Activated CD8-positive, alpha-beta memory T cell treated with anti-CD3 and anti-CD28 coated beads for 4 hours (primary cell): Measurements from ENCODE around the gene MAP3K15.
"Not testable (repeated sequence)": the region's sequence is repeated elsewhere in the genome, so short reads cannot be mapped to it uniquely, and the experiment has no call there.

Experiments
- DNase-seq, 2 donors: peaks; one replicate each; pipeline ENCODE4 v3.0.0-alpha.2; 2020; ENCODE audit warnings: low read depth in 2 of 2

Gene MAP3K15

DNA sequence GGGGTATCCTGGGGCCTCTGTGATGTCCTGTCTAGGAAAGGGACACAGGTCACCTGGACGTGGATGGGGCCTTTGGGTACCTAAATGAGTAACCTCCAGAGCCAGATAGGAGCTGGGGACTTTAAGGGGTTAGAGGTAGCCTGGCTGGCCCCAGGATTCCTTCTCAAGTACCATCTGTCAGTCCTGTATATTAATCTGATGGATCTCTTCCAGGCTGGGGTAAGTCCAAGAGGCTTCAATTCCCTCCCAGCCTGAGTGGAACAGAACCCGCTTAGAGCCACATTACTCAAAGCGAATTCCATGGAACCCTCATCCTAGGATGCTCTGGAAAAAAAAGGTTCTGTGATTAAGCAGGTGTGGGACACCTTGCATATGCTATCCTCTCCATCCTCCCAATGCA lies 24.8 kb upstream of the MAP3K15 start:
- DNase-seq: no peak

DNA sequence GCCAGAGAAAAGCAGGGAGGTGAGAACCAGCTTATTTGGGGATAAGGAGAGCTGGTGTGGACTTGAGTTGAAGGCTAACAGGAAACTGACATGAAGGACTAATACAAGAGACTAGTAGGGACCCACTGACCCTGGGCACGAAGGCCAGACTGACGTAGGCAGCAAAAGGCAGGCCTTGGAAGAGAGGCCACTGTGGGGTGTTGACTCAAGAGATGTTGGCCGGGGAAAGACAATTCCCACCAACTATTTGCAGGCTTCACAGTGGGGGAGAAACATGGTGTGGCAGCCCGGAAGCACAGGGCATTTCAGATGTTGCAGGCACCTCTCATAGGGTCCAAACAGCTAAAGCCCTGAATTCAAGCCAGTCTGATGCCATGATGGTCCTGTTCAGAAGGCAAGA lies 24.4 kb upstream of the MAP3K15 start:
- DNase-seq: no peak

DNA sequence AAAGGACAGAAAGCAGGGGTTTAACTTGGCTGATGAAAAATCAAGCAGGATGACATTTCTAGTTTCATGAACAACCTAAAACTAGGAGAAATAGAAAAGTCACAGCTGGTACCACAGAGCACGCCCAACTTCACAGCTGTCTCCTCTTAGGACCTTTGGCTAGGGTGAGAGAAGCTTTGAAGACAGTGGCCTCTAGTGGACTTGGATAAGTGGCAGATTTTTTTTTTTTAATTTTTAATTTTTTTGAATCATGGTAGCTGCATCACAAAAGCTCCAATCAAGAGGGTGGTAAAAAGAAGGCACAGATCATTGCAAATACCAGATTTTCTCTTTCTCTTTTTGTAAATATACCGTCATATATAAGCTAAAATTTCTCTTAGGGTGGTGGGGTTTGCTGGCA lies 20.2 kb upstream of the MAP3K15 start:
- no peak for DNase-seq

DNA sequence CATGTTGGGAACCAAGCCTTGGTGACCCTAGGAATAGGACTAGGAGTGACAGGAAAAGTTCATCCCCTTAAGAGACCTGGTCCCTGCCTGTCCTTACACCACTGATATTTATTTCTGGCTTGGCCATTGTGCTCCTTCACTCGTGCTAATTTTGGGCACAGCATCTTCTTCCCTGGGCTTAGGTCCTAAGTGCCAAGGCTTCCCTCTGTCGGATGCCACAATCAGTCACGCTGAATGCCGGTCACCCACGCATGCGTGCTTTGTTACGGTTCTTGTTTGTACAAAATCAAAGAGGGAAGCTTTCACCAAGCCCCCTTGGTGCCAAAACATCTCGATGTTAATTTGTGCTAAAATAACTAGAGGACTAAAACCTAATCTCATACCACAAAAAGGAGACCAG lies 17.4 kb upstream of the MAP3K15 start:
- DNase-seq: no peak

DNA sequence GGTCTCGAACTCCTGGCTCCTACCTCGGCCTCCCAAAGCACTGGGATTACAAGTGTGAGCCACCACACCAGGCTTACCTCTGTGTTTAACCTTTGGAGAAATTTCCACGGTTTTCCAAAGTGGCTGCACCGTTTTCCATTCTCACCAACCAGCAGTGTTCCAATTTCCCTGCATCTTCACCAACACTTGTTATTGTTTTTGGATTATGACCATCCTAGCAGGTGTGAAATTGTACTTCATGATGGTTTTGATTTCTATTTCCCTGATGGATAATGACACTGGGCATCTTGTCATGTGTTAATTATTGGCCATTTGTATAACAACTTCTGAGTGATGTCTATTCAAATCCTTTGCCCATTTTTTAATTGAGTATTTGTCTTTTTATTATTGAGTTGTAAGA lies 2.7 kb upstream of the MAP3K15 start:
- DNase-seq: no peak

DNA sequence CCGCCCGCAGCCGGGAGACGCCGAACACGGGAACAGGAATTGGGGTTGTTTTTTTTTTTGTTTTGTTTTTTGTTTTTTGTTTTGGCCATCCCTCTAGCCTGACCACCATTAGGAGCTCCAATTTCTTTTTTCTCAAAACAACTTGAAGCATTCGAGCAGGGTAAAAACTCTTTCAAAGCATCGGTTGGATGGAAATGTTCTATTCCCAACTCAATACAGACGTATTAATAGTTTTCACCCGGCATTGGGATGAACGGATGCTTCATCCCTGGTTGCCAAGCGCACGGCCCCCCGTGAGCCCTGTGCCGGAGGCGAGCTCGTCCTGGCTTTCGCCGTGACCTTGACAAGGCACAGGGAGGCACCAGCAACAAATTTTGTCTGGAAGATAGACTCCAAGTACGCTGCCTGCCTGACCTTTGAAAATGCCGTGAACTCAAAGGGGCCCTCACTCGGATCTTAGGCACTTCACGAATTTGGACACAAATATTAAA lies 352 bp upstream of the MAP3K15 start:
- DNase-seq: no peak

DNA sequence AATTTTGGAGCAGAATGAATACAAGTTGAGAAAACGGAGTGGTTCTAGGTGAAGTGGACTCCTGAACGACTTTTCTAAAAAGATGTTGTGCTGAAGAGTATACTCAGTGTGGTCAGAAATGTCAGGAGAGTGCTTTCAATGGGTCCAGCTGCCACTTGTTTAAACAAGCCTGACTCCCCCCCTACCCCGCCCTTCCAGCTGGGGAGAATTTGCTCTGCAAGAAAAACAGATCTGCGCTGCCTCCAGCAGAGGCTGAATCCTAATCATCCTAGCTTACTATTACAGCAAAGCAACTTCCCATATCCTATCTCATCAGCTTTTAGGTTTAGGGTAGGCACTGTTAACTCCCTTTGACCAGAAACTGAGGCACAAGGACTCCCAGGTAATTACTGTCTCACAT lies 1.9 kb downstream of the MAP3K15 start:
- DNase-seq: no peak

DNA sequence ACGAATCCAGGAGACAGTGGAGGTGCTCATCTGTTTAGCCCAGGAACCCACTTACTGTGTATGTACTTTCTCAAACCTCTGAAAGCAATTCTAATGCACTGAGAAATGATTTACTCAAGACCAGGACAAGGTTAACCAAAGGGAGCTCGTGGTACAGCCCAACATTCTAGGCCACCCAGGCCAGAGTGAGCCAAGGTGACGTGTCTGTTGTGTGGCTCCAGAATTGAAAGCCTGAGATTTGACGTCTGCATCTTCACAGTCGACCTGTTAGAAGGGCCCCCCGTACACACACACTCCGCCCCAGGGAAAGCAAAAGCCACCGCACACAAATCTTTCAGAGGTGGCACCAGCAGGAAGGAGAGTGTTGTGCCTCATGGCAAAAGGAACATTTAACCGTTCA lies 2.3 kb downstream of the MAP3K15 start:
- DNase-seq: no peak

DNA sequence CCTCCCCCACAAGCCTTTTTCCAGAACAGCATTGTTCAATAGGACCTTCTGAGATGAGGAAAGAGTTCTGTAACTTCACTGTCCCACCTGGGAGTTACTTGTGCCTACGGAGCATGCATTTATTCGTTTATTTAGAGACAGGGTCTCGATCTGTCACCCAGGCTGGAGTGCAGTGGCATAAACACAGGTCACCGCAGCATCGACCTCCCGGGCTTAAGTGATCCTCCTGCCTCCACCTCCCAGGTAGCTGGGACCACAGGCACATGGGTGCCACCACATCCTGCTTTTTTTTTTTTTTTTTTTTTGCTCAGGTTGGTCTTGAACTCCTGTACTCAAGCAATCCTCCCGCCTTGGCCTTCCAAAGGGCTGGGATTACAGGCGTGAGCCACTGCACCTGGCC lies 2.9 kb downstream of the MAP3K15 start:
- no peak for DNase-seq

DNA sequence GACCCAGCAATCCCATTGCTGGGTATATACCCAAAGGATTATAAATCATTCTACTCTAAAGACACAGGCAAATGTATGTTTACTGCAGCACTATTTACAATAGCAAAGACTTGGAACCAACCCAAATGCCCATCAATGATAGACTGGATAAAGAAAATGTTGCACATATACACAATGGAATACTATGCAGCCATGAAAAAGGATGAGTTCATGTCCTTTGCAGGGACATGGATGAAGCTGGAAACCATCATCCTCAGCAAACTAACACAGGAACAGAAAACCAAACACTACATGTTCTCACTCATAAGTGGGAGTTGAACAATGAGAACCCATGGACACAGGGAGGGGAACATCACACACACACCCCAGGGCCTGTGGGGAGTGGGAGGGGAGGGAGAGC lies 3.5 kb downstream of the MAP3K15 start:
- DNase-seq: not testable (repeated sequence)

DNA sequence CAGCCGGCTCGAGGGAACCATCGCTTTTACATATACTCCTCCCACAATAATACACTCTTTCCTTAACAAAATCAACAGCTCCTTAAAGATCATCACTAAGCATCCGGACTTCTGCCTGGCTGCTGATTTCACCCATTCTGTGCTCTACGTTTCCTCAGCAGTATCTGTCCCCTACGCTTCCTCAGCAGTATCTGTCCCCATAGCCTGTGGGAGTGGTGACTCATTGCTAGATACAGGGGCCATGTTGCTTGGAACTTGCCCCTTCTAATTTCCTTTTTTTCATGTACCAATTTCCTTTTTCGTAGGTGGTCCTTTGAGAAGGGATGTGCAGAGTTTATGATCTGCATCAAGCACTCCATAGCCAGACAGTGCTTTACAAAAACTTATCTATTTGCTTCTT lies 18.6 kb downstream of the MAP3K15 start:
- DNase-seq: no peak

DNA sequence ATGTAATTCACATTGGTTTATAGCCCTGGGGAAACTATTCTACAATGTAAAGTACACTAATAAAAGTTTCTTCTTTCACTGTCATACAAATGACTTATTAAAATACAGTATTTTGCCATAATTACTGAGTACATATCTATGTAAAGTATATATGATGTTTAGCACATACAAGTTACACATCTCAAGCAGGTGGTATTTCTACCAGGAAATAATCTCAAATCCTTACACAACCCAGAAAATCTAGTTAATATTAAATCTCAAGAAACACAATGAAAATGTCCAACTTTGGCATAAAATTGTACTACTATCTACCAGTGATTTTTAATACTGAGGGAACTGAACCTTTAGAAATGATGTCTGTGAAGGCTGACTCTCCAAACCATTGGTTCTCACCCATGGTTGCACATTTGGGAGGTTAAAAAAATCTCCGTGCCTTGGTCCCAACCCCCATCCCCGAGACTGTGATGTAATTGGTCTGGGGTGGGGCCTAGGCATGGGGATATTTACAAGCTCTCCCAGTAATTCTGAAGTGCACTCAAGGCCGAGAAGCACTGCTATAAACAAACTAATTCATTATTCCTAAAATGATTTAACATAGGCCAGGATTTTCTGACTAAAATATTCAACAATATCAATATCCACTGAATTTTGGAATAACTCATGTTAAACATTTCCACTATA lies 27.6 kb downstream of the MAP3K15 start:
- DNase-seq: no peak

DNA sequence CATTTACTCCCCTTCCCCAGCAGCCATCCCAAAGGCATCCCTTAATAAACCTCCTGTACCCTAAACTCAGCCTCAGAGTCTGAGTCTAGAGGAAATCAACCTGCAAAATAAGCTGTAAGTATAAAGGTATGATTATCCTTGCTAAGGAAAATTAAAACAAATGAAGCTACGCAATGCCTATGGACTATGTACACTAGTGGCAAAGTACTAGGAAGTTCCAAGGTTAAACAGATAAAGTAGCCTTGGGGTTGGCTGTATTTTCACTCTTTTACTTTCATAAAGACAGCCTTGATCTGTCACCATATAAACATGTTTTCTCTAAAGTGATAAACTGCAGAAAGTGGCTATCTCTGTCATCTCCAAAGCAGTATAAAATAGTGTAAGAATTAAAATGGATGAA lies 35.9 kb downstream of the MAP3K15 start:
- DNase-seq: no peak

DNA sequence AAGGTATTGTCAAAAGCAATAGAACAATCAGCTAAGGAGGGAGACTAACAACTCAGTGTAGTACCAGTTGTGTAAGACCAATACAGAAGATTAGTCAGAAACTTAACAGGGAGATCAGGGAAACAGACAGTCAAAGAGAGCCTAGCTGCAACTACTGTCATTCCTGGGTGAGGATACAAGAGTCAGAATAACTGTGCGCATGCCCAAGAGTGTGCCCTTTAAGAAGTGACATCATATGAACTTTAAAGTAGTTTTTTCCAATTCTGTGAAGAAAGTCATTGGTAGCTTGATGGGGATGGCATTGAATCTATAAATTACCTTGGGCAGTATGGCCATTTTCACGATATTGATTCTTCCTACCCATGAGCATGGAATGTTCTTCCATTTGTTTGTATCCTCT lies 46.9 kb downstream of the MAP3K15 start:
- not testable (repeated sequence) for DNase-seq

DNA sequence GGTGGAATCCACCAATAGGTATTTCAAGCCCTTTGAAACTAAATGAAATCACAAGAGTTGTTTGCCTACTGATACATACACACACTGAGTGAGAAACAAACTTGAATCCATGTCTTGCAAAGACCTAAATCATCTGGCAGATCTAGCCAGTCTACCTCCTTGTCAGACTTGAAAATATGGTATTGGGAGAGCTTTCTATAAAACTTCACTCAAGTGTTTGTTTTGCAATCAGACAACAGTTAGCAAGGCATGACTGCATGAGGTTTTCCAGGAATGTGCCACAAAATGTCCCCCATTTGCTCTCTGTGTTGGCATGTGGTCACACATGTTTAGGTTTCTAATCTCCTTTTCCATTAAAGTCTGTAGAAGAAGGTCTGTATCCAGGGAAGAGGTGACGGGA lies 52.4 kb downstream of the MAP3K15 start:
- DNase-seq: no peak

DNA sequence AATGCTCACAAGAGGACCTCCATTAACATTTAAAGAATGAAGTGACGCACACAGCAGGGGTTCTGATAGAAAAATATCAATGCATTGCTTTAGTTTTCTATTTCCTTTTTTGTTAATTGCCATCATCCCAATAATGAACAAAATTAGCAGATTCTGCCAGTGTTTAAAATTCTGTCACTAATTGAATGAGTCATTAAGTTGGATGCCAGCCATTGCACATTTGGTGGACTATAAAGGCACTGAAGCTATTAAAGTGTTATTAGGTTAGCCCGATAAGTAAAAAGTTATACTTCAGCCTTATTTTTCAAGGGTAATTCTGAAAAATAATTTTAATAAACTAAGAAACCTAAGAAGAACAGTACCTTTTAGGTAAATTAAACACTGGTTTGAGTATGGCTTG lies 53.1 kb downstream of the MAP3K15 start:
- DNase-seq: no peak

DNA sequence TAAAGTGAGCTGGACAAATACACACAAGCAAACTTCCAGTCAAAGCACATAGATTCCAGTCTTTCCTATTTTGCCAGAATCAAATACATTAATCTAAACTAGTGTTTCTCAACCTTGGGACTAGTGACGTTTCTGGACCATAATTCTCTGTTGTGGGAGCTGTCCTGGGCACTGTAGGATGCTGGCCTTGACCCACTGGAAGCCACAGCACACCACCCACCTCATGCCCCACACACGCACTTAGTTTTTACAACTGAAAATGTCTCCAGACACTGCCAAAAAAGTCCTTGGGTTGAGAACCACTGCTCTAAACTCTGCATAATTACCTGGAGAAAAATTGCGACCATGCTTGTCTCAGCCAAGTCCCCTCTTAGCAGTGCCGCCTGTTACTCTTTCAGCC lies 57.6 kb downstream of the MAP3K15 start:
- no peak for DNase-seq

DNA sequence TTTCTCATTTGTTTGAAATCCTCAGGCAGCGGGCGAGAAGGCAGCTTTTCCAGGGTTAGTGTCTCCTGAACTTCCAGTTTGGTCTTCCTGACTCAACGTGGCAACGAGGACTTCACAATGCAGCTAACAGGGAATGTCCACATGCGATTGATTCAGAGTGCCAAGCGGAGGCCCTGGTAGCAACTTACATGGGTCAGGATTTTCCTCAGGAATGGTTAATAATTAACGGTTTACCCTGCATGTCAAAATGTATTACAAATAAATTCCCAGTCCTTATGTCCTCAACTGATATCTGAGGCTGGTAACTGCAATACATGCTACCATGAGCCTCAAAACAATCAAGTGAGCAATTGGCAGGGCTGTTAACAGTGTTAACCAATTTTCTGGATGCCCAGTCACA lies 67.2 kb downstream of the MAP3K15 start:
- no peak for DNase-seq

DNA sequence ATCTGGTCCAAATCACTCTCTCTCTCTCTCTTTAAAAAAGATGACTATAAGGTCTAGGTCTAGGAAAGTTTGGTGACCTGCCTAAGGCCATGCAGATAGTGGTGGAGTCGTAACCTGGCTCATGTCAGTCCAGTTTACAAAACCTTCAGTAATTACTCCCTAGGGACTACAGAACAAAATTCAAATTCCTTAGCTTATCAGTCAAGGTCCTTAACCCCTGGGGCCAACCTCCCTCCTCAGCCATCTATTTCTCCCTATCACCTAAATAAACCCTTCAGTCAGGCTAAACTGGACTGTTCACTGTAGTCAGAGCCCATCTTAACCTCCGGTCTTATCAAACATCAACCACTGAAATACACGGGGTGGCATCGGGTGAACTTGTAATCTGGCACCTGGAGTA lies 68.9 kb downstream of the MAP3K15 start:
- DNase-seq: no peak

DNA sequence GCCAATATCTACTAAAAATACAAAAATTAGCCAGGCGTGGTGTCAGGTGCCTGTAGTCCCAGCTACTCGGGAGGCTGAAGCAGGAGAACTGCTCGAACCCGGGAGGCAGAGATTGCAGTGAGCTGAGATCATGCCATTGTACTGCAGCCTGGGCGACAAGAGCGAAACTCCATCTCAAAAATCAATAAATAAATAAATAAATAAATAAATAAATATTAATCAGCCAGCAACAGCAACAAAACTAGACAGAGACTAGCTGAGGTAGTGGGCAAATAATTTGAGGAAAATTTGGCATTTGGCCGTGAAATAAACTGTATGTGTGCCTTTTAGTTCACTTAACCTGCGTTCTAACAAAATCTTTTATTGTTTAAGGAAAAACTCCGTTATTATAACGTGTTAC lies 69.5 kb downstream of the MAP3K15 start:
- DNase-seq: not testable (repeated sequence)

DNA sequence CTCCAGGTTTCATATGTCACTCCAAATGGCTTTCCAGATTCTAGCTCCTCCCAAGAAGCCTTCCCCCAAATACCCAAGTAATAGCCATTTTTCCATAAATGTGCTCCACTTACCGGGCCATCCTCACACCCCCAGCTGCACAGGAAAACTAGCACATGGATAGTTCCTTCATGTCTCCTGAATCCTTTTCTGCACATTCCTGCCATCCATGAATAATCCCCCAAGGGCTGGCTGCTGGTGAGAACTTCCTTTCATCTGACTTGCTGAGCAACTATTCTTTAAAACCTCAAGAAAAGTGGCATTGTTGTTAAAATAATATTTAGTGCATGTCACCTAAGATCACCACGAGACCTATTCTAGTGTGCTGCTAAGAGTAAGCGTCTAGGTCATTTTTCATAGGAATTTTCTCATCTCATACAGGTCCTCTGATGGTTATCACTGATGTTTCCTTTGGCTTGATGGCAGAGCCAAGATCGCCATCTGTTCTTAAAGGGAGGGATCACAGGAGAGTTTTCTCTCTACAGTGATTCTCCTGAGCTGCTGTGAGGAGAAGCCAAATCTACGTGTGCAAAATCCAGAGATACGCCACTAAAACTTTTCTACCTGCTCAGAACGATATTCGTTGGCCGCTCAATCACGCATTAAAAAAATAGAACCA lies 71.3 kb downstream of the MAP3K15 start:
- DNase-seq: no peak

DNA sequence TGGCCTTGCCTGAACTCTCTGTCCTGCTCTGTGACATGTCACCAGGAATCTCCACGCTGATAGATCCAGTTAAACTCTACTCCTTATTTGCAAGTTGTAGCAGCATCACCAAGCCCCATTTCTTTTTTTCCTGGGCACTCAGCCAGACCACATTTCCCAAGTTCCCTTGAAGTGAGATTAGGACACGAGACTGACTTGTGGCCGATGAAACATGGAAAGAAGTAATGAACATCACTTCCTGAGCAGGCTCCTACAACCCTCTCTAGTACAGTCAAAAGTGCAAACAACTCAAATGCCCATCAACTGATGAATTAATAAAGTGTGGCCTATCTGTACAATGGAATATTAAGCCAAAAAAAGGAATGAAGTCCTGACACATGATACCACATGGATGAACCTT lies 74.6 kb downstream of the MAP3K15 start:
- no peak for DNase-seq

DNA sequence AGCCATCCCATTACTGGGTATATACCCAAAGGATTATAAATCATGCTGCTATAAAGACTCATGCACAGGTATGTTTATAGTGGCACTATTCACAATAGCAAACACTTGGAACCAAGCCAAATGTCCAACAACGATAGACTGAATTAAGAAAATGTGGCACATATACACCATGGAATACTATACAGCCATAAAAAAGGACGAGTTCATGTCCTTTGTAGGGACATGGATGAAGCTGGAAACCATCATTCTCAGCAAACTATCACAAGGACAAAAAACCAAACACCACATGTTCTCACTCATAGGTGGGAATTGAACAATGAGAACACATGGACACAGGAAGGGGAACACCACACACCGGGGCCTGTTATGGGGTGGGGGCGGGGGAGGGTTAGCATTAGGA lies 92.6 kb downstream of the MAP3K15 start:
- not testable (repeated sequence) for DNase-seq

DNA sequence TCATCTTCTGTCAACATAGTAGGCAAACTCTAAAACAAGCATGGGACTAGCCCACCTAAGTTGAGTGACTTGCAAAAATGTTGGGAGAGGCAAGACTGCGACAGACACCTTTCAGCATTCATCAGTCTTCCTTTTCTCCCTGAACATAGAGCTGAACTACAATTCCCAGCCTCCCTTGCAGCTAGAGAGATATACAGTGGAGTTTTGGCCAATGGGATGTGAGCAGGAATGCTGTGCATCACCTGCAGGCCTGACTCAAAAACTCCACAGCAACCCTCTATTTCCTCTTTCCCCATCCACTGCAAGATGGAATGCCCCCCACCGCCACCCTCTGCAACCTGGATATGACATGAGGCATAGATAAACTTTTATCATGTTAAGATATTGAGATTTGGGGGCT lies 105.0 kb downstream of the MAP3K15 start:
- DNase-seq: no peak
